Mammary epithelial cell (primary cell): ENCODE results near the gene USH1C.

Experiments
- EZH2 ChIP-seq: IDR thresholded peaks from 2 replicates; pipeline ENCODE4 v1.6.1; 2012; ENCODE audit warnings: low read length, inconsistent platforms, borderline replicate concordance
- TF ChIP-seq, protein P1 (sequence below), 2 donors: IDR thresholded peaks in 1 of 2; conservative IDR thresholded peaks in 1 of 2; 2 replicates each; pipeline ENCODE4 v1.5.1; 2011 to 2012; ENCODE audit warnings: inconsistent platforms in 2 of 2, low read length in 2 of 2, mild to moderate bottlenecking in 2 of 2, control low read depth in 1 of 2, low read depth in 1 of 2; ENCODE audit not compliant: insufficient read depth in 1 of 2; ENCODE audit errors: extremely low read depth in 1 of 2

DNA sequence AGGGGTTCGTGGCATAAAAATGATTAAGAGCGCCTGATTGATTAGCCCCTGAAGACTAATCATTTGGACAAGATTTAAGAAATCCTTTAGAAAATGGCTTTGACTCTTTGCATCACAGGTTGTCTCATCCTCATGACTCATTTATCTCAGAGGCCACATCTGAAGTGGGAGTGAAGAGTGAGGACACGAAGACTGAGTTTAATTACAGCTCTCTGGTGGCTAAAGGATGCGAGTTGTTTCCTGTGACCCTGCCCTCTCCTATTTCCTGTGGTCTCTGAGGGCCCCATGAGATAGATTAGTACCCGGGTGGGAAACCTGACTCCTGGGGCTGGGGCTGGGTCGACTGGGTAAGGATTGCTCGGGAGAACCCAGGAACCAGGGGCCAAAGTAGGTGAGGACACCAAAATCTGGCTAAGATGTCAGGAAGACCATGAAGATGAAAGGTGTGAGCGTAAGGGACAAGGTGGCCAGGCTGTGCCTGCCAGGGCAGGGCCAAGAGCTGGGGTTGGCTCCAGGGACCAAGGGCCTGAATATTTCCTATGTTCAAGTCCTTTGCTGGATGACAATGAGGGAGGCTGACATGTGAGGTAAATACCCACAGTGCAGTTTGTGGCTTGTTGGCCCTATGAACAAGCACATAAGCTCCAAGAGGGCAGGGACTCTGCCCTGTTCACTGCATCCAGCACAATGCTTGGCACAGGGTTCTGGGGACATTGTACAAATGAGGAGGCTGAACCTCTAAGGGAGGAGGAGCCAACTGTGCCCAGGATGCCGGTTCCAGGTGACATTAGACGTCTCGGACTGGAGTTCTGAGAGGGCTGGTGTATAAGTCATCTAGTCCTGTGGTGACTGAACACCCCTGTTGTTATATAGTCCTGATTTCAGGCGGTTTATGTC lies 6.5 kb upstream of the USH1C start:
- TF ChIP-seq, protein P1, sequence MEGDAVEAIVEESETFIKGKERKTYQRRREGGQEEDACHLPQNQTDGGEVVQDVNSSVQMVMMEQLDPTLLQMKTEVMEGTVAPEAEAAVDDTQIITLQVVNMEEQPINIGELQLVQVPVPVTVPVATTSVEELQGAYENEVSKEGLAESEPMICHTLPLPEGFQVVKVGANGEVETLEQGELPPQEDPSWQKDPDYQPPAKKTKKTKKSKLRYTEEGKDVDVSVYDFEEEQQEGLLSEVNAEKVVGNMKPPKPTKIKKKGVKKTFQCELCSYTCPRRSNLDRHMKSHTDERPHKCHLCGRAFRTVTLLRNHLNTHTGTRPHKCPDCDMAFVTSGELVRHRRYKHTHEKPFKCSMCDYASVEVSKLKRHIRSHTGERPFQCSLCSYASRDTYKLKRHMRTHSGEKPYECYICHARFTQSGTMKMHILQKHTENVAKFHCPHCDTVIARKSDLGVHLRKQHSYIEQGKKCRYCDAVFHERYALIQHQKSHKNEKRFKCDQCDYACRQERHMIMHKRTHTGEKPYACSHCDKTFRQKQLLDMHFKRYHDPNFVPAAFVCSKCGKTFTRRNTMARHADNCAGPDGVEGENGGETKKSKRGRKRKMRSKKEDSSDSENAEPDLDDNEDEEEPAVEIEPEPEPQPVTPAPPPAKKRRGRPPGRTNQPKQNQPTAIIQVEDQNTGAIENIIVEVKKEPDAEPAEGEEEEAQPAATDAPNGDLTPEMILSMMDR (conservative IDR thresholded peaks at IDR 0.05 in 1 of 2, IDR thresholded peaks at IDR 0.05 in 1 of 2; ENCODE audit: extremely low read depth in 1 of 2, insufficient read depth in 1 of 2, low read depth in 1 of 2, low read length in 2 of 2) = no peak
- TF ChIP-seq EZH2 = no peak
